ENCODE measurements around the gene FRS3. TPM values are rescaled to one million over a fixed set of nuclear protein-coding genes. Genes with fewer than 3 reads are reported as not detected.

FRS3 gene
- polyA plus RNA-seq, 5 donors: 6.3 to 12.3 (median 9.2) TPM

- DNase-seq: no peak
Measured at GRCh38 chr6:41791984-41792383, 12.3 kb upstream of the FRS3 start.

GRCh38 chr6:41791305-41791704 is 11.6 kb upstream of the FRS3 start:
- no peak for DNase-seq

- no peak for DNase-seq
Measured at GRCh38 chr6:41790045-41790444, 10.3 kb upstream of the FRS3 start.

DNA sequence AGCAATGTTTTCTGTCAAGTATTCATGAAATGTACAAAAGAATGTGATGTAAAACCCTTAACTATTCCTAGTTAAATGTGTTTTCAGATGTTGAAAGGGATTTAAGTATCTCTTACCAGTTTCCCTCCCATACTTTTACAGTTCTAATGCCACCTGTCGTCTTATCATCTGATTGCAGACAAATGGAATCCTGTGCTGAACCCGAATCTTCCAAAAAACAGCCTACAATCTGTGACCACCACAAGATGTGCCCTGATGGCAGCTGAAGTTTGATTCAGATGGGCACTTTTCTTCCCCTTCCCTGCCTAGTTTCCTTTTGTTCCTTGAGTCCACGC is 9.7 kb upstream of the FRS3 start:
- DNase-seq: no peak

GRCh38 chr6:41787219-41787917 is 7.7 kb upstream of the FRS3 start, which contains the start of gene TOMM6:
Gene TOMM6, plus strand, starts transcription at chr6:41787694. Its CDS starts 4 bp downstream, at chr6:41787698.
- peak; percentile 95 to 96 for DNase-seq

DNA sequence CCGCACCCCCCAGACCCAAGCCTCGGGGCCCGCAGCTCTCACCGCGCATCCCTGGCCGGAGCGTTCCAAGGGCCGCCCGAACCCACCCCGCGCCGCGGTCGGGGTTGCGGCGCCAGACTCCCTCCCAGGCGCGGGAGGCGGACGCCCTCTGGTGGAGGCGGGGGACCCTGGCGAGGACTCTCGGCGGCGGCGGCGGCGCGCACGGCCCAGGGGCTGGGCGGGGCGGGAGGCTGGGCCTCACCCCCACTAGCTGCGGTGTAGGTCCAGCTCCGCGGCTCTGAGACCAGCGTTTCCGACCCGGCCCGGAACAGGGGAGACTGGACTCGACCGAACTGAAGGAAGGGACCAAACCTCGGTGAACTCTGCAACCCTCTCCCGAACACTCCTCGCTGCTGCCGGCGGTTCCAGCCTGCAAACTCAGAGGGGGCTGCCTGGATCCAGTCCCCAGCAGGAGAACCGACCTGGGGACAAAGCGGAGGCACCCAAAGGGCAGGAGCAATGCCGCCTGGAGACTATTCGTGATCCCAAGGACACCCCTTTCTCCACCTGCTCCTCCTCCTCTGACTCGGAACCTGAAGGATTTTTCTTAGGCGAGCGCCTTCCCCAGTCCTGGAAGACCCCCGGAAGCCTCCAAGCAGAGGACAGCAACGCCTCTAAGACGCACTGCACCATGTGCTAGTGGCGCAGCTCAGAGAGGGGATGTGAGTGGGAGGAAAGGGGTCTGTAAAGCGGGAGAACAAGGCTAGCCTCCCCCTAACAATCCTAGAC is 6.9 kb upstream of the FRS3 start:
- peak; percentile 82 for DNase-seq

DNA sequence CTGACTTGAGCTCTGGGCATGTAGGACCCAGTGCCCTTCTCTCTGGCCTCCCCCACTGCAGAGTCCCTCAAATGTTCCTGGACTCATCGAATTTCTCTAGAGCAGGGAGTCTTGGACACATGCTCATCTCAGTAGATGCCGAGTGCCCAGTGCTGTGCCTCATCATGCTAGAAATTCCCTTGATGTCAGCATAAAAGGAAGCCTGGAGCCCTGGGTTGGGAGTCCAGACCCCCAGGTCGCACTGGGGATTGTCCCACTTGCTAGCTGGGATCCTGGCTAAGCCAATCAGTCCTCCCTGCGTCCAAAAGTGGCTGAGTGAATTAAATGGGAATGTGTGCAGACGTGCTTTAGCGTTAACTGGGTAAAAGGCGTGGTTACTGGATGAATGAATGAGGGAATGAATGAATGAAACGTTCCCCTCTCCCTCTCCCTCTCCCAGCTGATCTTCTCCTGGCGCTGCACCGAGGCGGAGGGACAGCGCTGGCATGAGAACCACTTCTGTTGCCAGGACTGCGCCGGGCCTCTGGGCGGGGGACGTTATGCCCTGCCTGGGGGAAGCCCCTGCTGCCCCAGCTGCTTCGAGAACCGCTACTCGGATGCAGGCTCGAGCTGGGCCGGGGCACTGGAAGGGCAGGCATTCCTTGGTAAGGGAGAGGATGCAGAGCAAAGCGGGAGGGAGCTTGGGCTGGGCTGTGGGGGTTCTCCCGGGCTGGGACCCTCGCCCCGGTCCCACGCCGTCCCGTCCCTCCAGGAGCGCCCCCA is 6.2 kb upstream of the FRS3 start:
- peak in 1 of 2 donors; percentile 28 for DNase-seq

DNA sequence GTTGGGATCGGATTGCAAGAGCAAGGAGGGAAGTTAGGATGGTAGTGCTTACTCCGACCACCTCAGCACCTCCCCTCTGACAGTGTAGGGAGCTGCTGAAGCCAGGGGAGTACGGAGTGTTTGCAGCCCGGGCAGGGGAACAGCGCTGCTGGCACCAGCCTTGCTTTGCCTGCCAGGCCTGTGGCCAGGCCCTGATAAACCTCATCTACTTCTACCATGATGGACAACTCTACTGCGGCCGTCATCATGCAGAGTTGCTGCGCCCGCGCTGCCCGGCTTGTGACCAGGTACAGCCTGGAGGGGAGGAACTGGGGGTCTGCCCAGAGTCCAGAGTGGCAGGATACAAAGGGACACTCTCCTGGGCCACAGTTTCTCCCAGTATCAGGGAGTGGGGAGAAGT is 5.6 kb upstream of the FRS3 start:
- DNase-seq: no peak

DNA sequence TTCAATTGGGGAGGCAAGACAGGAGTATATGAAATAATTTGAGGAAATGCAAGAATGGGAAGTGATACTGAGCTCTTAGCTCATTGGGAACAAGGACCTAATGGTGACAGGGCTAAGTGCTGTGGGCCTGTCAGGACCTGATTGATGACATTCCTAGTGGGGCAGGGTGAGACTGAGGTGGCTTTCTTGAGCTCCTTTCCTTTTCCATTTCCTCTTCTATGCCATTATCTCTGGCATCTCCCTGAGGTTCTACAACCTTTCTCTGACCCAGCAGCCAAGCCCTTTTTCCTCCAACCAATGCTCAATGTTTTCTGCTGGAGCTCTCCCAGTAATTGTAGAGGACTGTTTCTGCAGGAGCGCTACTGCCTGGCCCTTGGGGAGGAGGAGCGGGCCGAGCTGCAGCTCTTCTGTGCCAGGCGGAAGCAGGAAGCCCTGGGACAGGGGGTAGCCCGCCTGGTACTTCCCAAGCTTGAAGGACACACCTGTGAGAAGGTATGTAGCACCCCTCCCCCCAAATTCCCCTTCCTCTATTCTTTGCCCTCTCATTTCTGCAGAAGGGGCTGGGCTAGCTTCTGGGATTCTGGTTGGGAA is 5.0 kb upstream of the FRS3 start:
- DNase-seq: no peak

DNA sequence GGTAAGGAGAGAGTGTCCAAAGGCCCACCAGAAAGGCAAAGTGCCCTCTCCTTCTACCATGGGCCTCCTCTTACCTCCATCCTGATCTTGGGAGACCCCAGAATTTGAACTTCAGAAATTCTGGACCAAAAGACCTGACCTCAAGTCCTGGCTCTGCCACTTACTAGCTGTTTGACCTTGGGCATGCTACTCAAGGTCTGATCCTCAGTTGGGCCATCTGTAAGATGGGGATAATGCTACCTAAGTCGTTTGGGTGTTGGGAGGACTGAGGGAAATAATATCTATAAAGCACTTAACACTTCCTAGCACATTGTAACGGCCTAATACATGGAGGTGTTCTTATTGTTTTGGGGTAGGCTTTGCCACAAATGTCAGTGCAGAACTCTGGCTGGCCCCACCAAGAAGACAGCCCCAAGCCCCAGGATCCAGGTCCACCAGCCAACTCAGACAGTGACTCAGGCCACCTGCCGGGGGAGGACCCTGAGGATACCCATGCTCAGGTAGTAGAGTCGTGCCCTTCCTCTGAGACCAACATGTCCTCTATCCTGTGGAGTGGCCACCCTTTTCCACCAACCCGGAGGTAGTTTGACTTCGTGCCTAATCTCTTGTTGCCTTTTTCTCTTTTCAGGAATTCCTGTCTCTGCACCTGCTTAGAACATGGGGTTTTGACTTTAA is 3.5 kb upstream of the FRS3 start:
- no peak for DNase-seq

- DNase-seq: no peak
Measured at GRCh38 chr6:41781366-41781730, 1.6 kb upstream of the FRS3 start.

DNA sequence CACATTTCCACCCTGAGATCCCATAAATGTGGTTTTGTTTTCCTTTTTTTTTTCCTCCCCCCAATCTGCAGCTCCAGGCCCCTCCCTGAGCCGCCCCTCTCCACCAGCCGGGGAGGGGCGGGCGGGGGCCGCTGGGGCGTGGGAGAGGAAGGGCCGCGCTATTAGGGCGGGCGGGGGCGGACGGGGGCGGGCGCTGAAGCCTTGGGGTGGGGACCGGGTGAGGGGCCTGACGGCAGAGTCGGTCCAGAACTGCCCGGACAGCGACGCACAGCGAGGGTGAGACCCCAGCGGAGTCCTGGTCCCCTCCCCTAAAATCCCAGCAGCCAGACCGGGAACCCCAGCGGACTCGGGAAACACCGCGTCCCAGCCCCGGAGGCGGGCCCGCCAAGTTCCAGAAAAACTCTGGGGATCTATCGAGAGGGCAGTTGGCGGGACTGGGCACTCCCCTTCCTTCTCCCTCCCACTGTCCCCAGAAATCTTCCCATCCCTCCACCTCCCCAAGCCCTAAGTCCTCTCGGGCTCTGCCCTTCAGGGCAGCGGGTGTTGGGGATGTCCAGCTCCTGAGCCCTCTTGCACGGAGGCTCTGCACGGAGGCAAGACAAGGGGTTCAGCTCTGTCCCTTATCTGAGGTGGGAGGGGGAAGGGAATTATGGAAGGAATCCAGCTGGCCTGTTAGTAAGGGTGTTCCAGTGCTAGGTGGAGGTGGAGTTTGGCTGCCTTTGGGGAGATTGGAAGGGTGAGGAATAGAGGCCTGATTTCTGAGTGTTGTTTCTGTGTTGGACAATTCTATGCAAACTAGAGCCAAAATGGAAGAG is 1.1 kb upstream of the FRS3 start, which contains the start of gene PRICKLE4:
Gene PRICKLE4, plus strand, starts transcription at position 232 of the 815 bp plus-strand sequence. CDS start 2,692 bp downstream, outside the sequence.
- peak in 1 of 2 donors; percentile 49 for DNase-seq

DNA sequence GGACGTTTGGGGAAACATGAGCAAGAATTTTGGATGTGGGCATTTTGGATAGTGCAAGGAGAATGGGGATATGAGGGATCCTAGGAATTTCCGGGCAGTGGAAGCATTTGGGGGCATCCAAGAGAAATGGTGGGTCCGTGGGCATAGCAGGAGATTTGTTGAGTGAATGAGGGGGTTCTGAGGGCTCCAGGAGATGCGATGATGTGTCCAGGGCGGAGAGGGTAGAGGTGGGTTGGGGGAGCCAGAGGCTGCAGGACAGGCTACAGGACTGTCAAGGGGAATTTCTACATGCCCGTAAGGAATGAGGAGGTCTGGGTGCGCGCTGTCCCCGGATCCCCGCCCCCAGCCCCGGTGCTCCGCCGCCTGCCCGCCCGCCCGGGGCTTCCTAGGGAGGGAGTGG is 364 bp downstream of the FRS3 start:
- no peak for DNase-seq

- DNase-seq: no peak
Measured at GRCh38 chr6:41778895-41779294, 805 bp downstream of the FRS3 start.

- no peak for DNase-seq
Measured at GRCh38 chr6:41777551-41778285, 2.0 kb downstream of the FRS3 start.

DNA sequence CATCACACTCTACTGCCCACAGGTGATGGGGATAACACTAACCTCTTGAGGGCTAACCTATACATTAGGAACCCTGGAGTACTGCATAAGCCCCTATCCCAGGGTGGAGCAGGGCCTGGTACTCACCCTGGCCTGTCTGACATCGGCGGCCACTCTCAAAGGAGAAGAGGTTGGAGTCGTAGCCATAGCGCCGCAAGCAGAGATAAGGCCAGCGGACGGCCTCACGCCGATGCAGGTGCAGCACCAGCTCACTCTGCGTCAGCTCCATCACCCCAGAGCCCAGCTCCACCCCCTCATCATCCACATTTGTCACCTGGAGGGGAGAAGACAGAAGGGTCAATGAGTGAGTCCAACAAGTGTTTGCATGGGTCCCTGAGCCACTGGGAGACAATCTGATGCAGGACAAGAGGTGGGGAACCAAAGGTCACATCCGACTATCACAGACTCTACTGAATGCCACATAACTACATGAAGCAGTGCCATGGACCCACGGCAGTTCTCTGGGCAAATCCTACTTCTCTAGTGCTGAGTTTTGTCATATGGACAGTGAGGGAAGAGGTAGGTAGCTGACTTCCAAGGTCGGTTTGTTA is 4.3 kb downstream of the FRS3 start:
- no peak for DNase-seq

DNA sequence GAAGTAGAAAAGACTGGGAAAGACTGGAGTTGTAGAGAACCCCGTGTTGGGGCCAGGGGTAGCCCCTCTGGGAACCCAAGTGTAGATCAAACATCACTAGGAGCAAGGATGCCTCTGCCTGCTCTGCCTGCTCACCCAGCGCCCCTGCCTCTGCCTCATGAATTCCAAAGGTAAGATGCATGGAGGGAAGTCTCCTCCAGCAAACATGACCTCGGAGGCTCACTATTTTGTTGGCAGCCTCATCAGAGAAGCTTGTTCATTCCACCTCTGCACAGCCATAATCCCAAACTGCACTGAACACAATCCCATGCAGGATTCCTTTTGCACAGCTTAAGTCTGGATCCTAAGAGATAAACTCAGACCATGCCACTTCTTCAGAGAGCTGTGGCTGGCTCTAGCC is 4.9 kb downstream of the FRS3 start:
- no peak for DNase-seq

- no peak for DNase-seq
Measured at GRCh38 chr6:41771058-41771983, 8.4 kb downstream of the FRS3 start.

Data from right lung (tissue), 5 donors.